H1 (cell line): ENCODE data around the gene SNRNP70. TPM values are rescaled to one million over a fixed set of nuclear protein-coding genes. Genes with fewer than 3 reads are reported as not detected.

ENCODE experiments used
- SIRT6 ChIP-seq: IDR thresholded peaks from one replicate; pipeline ENCODE4 v1.7.1; 2012; ENCODE audit warnings: low read length, inconsistent platforms
- polyA plus RNA-seq, 7 experiments: library from polyadenylated mRNA; depleted of rRNA in 3 of 7; stranded (reverse) in 5 of 7; unstranded in 2 of 7; fragments of >200 nt in 5 of 7; fragments of 200-250 nt in 2 of 7; gene quantifications; 1 replicate in 5 of 7; 2 replicates in 1 of 7; 4 replicates in 1 of 7; pipeline versions ENCODE4 v1.2.1 to v1.2.3, GENCODE V29; 2011 to 2013; ENCODE audit warnings: missing spikeins in 2 of 7, mixed read lengths in 2 of 7
- total RNA-seq: library from RNA; stranded (reverse); fragmentation: NEBNext Ultra II Directional; extraction: Animal tissue kit (Norgen Biotek cat#: 25700); gene quantifications from 2 replicates; pipeline ENCODE4 v1.2.1, GENCODE V29; 2021
- TF ChIP-seq, protein P1 (sequence below), 3 experiments: IDR thresholded peaks; 1 replicate in 2 of 3; 2 replicates in 1 of 3; pipeline versions ENCODE4 v1.5.1 to v1.6.1; 2011; ENCODE audit warnings: low read length in 3 of 3, mild to moderate bottlenecking in 3 of 3, inconsistent platforms in 2 of 3, low read depth in 1 of 3, moderate library complexity in 1 of 3; ENCODE audit not compliant: insufficient read depth in 1 of 3; ENCODE audit errors: control extremely low read depth in 1 of 3
- TF ChIP-seq, protein P2 (sequence below): IDR thresholded peaks from 2 replicates; pipeline ENCODE4 v1.6.1; 2012; ENCODE audit warnings: inconsistent platforms

SNRNP70 gene
- total and polyA plus RNA-seq, 2 of the 8 experiments (the other 6 are each of a cell fraction or from before 2014, with no cell fraction given), result 231 to 235 TPM

DNA sequence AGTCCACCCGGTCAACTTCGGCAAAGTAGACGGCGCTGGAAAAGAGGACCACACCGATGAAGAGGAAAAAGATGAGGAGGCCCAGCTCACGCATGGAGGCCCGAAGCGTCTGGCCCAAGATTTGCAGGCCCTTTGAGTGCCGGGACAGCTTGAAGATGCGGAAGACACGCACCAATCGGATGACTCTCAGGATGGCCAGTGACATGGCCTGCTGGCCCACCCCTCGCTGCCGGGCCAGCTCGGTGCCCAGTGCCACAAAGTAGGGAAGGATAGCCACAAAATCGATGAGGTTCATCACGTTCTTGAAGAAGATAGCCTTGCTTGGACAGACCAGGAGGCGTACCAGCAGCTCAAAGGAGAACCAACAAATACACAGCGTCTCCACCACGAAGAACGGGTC, 14.8 kb upstream of the SNRNP70 start (continued):
- TF ChIP-seq, protein P1, sequence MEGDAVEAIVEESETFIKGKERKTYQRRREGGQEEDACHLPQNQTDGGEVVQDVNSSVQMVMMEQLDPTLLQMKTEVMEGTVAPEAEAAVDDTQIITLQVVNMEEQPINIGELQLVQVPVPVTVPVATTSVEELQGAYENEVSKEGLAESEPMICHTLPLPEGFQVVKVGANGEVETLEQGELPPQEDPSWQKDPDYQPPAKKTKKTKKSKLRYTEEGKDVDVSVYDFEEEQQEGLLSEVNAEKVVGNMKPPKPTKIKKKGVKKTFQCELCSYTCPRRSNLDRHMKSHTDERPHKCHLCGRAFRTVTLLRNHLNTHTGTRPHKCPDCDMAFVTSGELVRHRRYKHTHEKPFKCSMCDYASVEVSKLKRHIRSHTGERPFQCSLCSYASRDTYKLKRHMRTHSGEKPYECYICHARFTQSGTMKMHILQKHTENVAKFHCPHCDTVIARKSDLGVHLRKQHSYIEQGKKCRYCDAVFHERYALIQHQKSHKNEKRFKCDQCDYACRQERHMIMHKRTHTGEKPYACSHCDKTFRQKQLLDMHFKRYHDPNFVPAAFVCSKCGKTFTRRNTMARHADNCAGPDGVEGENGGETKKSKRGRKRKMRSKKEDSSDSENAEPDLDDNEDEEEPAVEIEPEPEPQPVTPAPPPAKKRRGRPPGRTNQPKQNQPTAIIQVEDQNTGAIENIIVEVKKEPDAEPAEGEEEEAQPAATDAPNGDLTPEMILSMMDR (IDR thresholded peaks at IDR 0.05; ENCODE audit: control extremely low read depth in 1 of 3, insufficient read depth in 1 of 3, low read depth in 1 of 3, low read length in 3 of 3), result no peak
- TF ChIP-seq, protein P2, sequence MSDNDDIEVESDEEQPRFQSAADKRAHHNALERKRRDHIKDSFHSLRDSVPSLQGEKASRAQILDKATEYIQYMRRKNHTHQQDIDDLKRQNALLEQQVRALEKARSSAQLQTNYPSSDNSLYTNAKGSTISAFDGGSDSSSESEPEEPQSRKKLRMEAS, result no peak
- TF ChIP-seq SIRT6, result no peak
